ENCODE measurements around the gene KIAA2012. TPM values are rescaled to one million over a fixed set of nuclear protein-coding genes. Genes with fewer than 3 reads are reported as not detected.
A peak's percentile ranks its signal among the peaks of the same experiment; 100 is the strongest.

Gene KIAA2012
- total RNA-seq, 1 donor from 2014 or later, result not detected

- H3K36me3 Mint-ChIP-seq (ENCODE audit: low read depth, unreplicated experiment), result peaks cover 2% of the 10 kb centered on the region
- no peak for FAIRE-seq
- DNase-seq (ENCODE audit: low read depth), result no peak
- no peaks in the 10 kb centered on the region for H3K27me3 ChIP-seq (ENCODE audit: insufficient read depth, low read length)
- no peaks in the 10 kb centered on the region for H3K9me3 ChIP-seq (ENCODE audit: insufficient read depth, low read depth, low read length)
- H3K4me1 ChIP-seq (ENCODE audit: insufficient read depth, low read length), result no peaks in the 10 kb centered on the region
- peak overlapping the region; percentile 34 for H3K27ac Mint-ChIP-seq (ENCODE audit: unreplicated experiment)
- H3K27me3 Mint-ChIP-seq (ENCODE audit: low read depth, unreplicated experiment), result peaks cover 6% of the 10 kb centered on the region
- H3K4me3 ChIP-seq (ENCODE audit: insufficient read depth, low read depth, low read length), result no peak overlapping the region
- no peak overlapping the region for H3K27ac ChIP-seq (ENCODE audit: low read depth, low read length)
- no peak for TF ChIP-seq CTCF (IDR thresholded peaks at IDR 0.05; ENCODE audit: insufficient read depth, low read depth, low read length)
- TF ChIP-seq EZH2 (IDR thresholded peaks at IDR 0.05; ENCODE audit: insufficient read depth, low read length), result no peak
- H3K9ac ChIP-seq (ENCODE audit: low read length), result no peak overlapping the region
- H3K36me3 ChIP-seq (ENCODE audit: insufficient read depth, low read length), result no peaks in the 10 kb centered on the region
- H3K9me3 Mint-ChIP-seq (ENCODE audit: unreplicated experiment), result peaks cover 6% of the 10 kb centered on the region
- no peak overlapping the region for H2AFZ ChIP-seq (ENCODE audit: low read depth, low read length)
- H3K79me2 ChIP-seq (ENCODE audit: insufficient read depth, low read length), result no peaks in the 10 kb centered on the region
- no peaks in the 10 kb centered on the region for H4K20me1 ChIP-seq (ENCODE audit: insufficient read depth, low read length)
- H3K4me1 Mint-ChIP-seq (ENCODE audit: low read depth, unreplicated experiment), result peaks cover 3% of the 10 kb centered on the region
- H3K4me3 Mint-ChIP-seq (ENCODE audit: unreplicated experiment), result no peak overlapping the region
- no peak overlapping the region for H3K4me2 ChIP-seq (ENCODE audit: low read length)
Observed at GRCh38 chr2:202121532-202122162, 48.6 kb downstream of the KIAA2012 start.

GRCh38 chr2:202122163-202122540 is 49.1 kb downstream of the KIAA2012 start:
- no peak for TF ChIP-seq CTCF (IDR thresholded peaks at IDR 0.05; ENCODE audit: insufficient read depth, low read depth, low read length)
- TF ChIP-seq EZH2 (IDR thresholded peaks at IDR 0.05; ENCODE audit: insufficient read depth, low read length), result no peak
- no peak overlapping the region for H3K27ac Mint-ChIP-seq (ENCODE audit: unreplicated experiment)

GRCh38 chr2:202122980-202123720 is 50.1 kb downstream of the KIAA2012 start:
- no peak overlapping the region for H3K27ac Mint-ChIP-seq (ENCODE audit: unreplicated experiment)
- TF ChIP-seq CTCF (IDR thresholded peaks at IDR 0.05; ENCODE audit: insufficient read depth, low read depth, low read length) (no peak), EZH2 (IDR thresholded peaks at IDR 0.05; ENCODE audit: insufficient read depth, low read length) (no peak)
- no peaks in the 10 kb centered on the region for H3K79me2 ChIP-seq (ENCODE audit: insufficient read depth, low read length)
- peaks cover 5% of the 10 kb centered on the region for H3K4me1 Mint-ChIP-seq (ENCODE audit: low read depth, unreplicated experiment)
- no peaks in the 10 kb centered on the region for H3K9me3 ChIP-seq (ENCODE audit: insufficient read depth, low read depth, low read length)
- no peaks in the 10 kb centered on the region for H3K36me3 ChIP-seq (ENCODE audit: insufficient read depth, low read length)
- peak overlapping the region; percentile 37 for H3K4me2 ChIP-seq (ENCODE audit: low read length)
- H4K20me1 ChIP-seq (ENCODE audit: insufficient read depth, low read length), result no peaks in the 10 kb centered on the region
- H3K27ac ChIP-seq (ENCODE audit: low read depth, low read length), result no peak overlapping the region
- H3K4me1 ChIP-seq (ENCODE audit: insufficient read depth, low read length), result no peaks in the 10 kb centered on the region
- peaks cover 2% of the 10 kb centered on the region for H3K36me3 Mint-ChIP-seq (ENCODE audit: low read depth, unreplicated experiment)
- DNase-seq (ENCODE audit: low read depth) (no peak), FAIRE-seq (no peak)
- H3K27me3 Mint-ChIP-seq (ENCODE audit: low read depth, unreplicated experiment), result peaks cover 6% of the 10 kb centered on the region
- no peak overlapping the region for H3K4me3 ChIP-seq (ENCODE audit: insufficient read depth, low read depth, low read length)
- H3K9me3 Mint-ChIP-seq (ENCODE audit: unreplicated experiment), result peaks cover 2% of the 10 kb centered on the region
- peak overlapping the region; percentile 18 for H2AFZ ChIP-seq (ENCODE audit: low read depth, low read length)
- H3K27me3 ChIP-seq (ENCODE audit: insufficient read depth, low read length), result no peaks in the 10 kb centered on the region
- no peak overlapping the region for H3K4me3 Mint-ChIP-seq (ENCODE audit: unreplicated experiment)
- H3K9ac ChIP-seq (ENCODE audit: low read length), result no peak overlapping the region

More at GRCh38 chr2:202122163-202122540, 49.1 kb downstream of the KIAA2012 start:
- H3K36me3 Mint-ChIP-seq (ENCODE audit: low read depth, unreplicated experiment), result peaks cover 2% of the 10 kb centered on the region
- no peak overlapping the region for H3K4me3 Mint-ChIP-seq (ENCODE audit: unreplicated experiment)
- Histone ChIP-seq H3K4me2 (ENCODE audit: low read length) (no peak overlapping the region), H3K4me3 (ENCODE audit: insufficient read depth, low read depth, low read length) (no peak overlapping the region), H3K27ac (ENCODE audit: low read depth, low read length) (no peak overlapping the region), H4K20me1 (ENCODE audit: insufficient read depth, low read length) (no peaks in the 10 kb centered on the region), H3K9ac (ENCODE audit: low read length) (no peak overlapping the region), H3K27me3 (ENCODE audit: insufficient read depth, low read length) (no peaks in the 10 kb centered on the region), H3K9me3 (ENCODE audit: insufficient read depth, low read depth, low read length) (no peaks in the 10 kb centered on the region), H3K36me3 (ENCODE audit: insufficient read depth, low read length) (no peaks in the 10 kb centered on the region), H2AFZ (ENCODE audit: low read depth, low read length) (no peak overlapping the region), H3K79me2 (ENCODE audit: insufficient read depth, low read length) (no peaks in the 10 kb centered on the region), H3K4me1 (ENCODE audit: insufficient read depth, low read length) (no peaks in the 10 kb centered on the region)
- H3K9me3 Mint-ChIP-seq (ENCODE audit: unreplicated experiment), result peaks cover 5% of the 10 kb centered on the region
- H3K4me1 Mint-ChIP-seq (ENCODE audit: low read depth, unreplicated experiment), result no peaks in the 10 kb centered on the region
- DNase-seq (ENCODE audit: low read depth) (no peak), FAIRE-seq (no peak)
- H3K27me3 Mint-ChIP-seq (ENCODE audit: low read depth, unreplicated experiment), result peaks cover 6% of the 10 kb centered on the region
